GM12878 (cell line): ENCODE results near the gene TRIM74. TPM values are rescaled to one million over a fixed set of nuclear protein-coding genes. Genes with fewer than 3 reads are reported as not detected.
"Not testable (repeated sequence)": the region's sequence is repeated elsewhere in the genome, so short reads cannot be mapped to it uniquely, and the experiment has no call there.

Source experiments
- ATAC-seq: fragments of 200-7000 bp; cut with Tn5 transposase; 3 replicates; pipeline ENCODE4 v1.9.1; 2020; ENCODE audit warnings: mild to moderate bottlenecking, moderate library complexity
- BruUV-seq: library from RNA; stranded (reverse); fragments of 400-500 nt; replicated peaks from 2 replicates; lab custom pipeline; 2021; lab: Mats Ljungman, UMichigan
- CTCF ChIA-PET: fragments of 300-600 bp; sonication (Branson Sonifier 250); formaldehyde crosslinking; extraction: SDS; loops from one replicate; lab custom pipeline; 2021; ENCODE audit warnings: inconsistent platforms; lab: Yijun Ruan, JAX
- POLR2A ChIA-PET: fragments of 350-600 bp; formaldehyde crosslinking; extraction: SDS; loops from one replicate; lab custom pipeline; 2021; ENCODE audit warnings: inconsistent platforms; lab: Charles Lee
- RAD21 ChIA-PET: fragments of 300-600 bp; sonication (Branson Sonifier 250); formaldehyde crosslinking; loops from one replicate; lab custom pipeline; 2023; ENCODE audit warnings: antibody characterized with exemption; ENCODE audit not compliant: unreplicated experiment; lab: Charles Lee
- SMC1A ChIA-PET: fragments of 300-600 bp; sonication (Branson Sonifier 250); formaldehyde crosslinking; loops from one replicate; lab custom pipeline; 2023; ENCODE audit not compliant: unreplicated experiment, uncharacterized antibody; lab: Charles Lee
- DNase-seq: peaks from one replicate; pipeline ENCODE4 v3.0.0-alpha.2; 2011; ENCODE audit warnings: low read depth, low spot score
- FAIRE-seq: peaks from 3 replicates; lab custom pipeline; 2011; peaks lifted over from hg19 to GRCh38; lab: Jason Lieb, UNC
- H2AFZ ChIP-seq: 2 replicates; pipeline ENCODE4 v1.6.0; 2011; ENCODE audit warnings: low read depth, low read length, control low read depth; ENCODE audit not compliant: control insufficient read depth
- H3K27ac ChIP-seq: 2 replicates; pipeline ENCODE4 v1.5.1; 2011; ENCODE audit warnings: control low read depth; ENCODE audit not compliant: control insufficient read depth, insufficient read depth
- H3K27me3 ChIP-seq, 2 experiments: replicated peaks in 1 of 2; 2 replicates each; pipeline versions ENCODE4 v1.6.0 to v1.6.1; 2011; ENCODE audit warnings: low read length in 1 of 2; ENCODE audit not compliant: control insufficient read depth in 2 of 2, insufficient read depth in 2 of 2
- H3K36me3 ChIP-seq, 2 experiments: 2 replicates each; pipeline ENCODE4 v1.5.1; 2011; ENCODE audit warnings: low read length in 1 of 2; ENCODE audit not compliant: control insufficient read depth in 2 of 2, insufficient read depth in 2 of 2
- H3K4me1 ChIP-seq: 2 replicates; pipeline ENCODE4 v1.6.1; 2011; ENCODE audit warnings: mild to moderate bottlenecking, low read length, moderate library complexity, mixed read lengths; ENCODE audit not compliant: control insufficient read depth, insufficient read depth
- H3K4me2 ChIP-seq: 2 replicates; pipeline ENCODE4 v1.6.0; 2011; ENCODE audit warnings: control low read depth; ENCODE audit not compliant: control insufficient read depth, insufficient read depth
- H3K4me3 ChIP-seq: fragments of 200-600 bp; sonication (generic); 2 replicates; pipeline ENCODE4 v1.5.1; 2016
- H3K79me2 ChIP-seq: 2 replicates; pipeline ENCODE4 v1.6.0; 2011; ENCODE audit warnings: low read length; ENCODE audit not compliant: control insufficient read depth, insufficient read depth
- H3K9ac ChIP-seq: 2 replicates; pipeline ENCODE4 v1.8.0; 2011; ENCODE audit warnings: low read length, control low read depth, mixed read lengths; ENCODE audit not compliant: control insufficient read depth, insufficient read depth
- H3K9me3 ChIP-seq: replicated peaks from 3 replicates; pipeline ENCODE4 v1.5.1; 2011; ENCODE audit warnings: mild to moderate bottlenecking, low read length; ENCODE audit not compliant: control insufficient read depth, insufficient read depth
- H4K20me1 ChIP-seq: 2 replicates; pipeline ENCODE4 v1.6.0; 2011; ENCODE audit not compliant: control insufficient read depth, insufficient read depth
- WGBS: methylation state at CpG from one replicate; pipeline ENCODE4 v1.1.6; 2016; ENCODE audit warnings: low lambda C conversion rate; ENCODE audit not compliant: insufficient replicate concordance, insufficient coverage; ENCODE audit errors: missing lambda C conversion rate; 5-methylcytosine and 5-hydroxymethylcytosine counted together
- in situ Hi-C: fragments of 300-500 bp; cut with MboI; formaldehyde crosslinking; loops from 9 replicates; pipeline ENCODE4 v1.14.3; 2018; ENCODE audit warnings: mixed read lengths
- intact Hi-C: fragments of 100-400 bp; cut with micrococcal nuclease; formaldehyde crosslinking; loops from one replicate; pipeline ENCODE4 v1.14.2; 2022; ENCODE audit not compliant: unreplicated experiment
- polyA plus RNA-seq, 11 experiments: library from polyadenylated mRNA; depleted of rRNA in 4 of 11; unstranded in 6 of 11; stranded (reverse) in 5 of 11; fragments of >200 nt; fragmentation: Nextera tagmentation in 4 of 11; fragmentation: Illumina TruSeq in 1 of 11; extraction: Ambion mirVana in 4 of 11; extraction: Trizol in 1 of 11; gene quantifications; 1 replicate in 1 of 11; 2 replicates in 10 of 11; pipeline versions ENCODE4 v1.2.1 to v1.2.3, GENCODE V29; 2011 to 2016; ENCODE audit warnings: inconsistent platforms in 2 of 11, missing spikeins in 2 of 11, low read depth in 1 of 11
- total RNA-seq, 4 experiments: library from RNA; depleted of rRNA in 3 of 4; stranded (reverse); fragments of >200 nt in 3 of 4; fragmentation: Illumina TruSeq in 1 of 4; extraction: Trizol in 1 of 4; gene quantifications; 2 replicates each; pipeline versions ENCODE4 v1.2.1 to v1.2.3, GENCODE V29; 2013 to 2021

Gene TRIM74
- total and polyA plus RNA-seq, 10 of the 15 experiments (the other 5 are each of a cell fraction or from before 2014, with no cell fraction given), result 0.10 to 0.48 (median 0.21) TPM; not detected in 6

- H3K9ac ChIP-seq, in situ Hi-C loops, H3K27me3 ChIP-seq, SMC1A ChIA-PET, FAIRE-seq, H3K4me3 ChIP-seq, H2AFZ ChIP-seq, RAD21 ChIA-PET, H4K20me1 ChIP-seq, H3K4me2 ChIP-seq, DNase-seq, CTCF ChIA-PET, H3K79me2 ChIP-seq, POLR2A ChIA-PET, intact Hi-C loops, H3K36me3 ChIP-seq, H3K9me3 ChIP-seq, H3K27ac ChIP-seq, ATAC-seq, H3K4me1 ChIP-seq: not testable (repeated sequence)
- 98% methylated on average over 4 of the region's 12 CpGs for WGBS
- TSS peak; percentile 43 for BruUV-seq
Observed at GRCh38 chr7:72976434-72976833, 7.2 kb upstream of the TRIM74 start.

- SMC1A ChIA-PET, RAD21 ChIA-PET, POLR2A ChIA-PET, H3K9me3 ChIP-seq, BruUV-seq, H3K9ac ChIP-seq, FAIRE-seq, CTCF ChIA-PET, DNase-seq, H4K20me1 ChIP-seq, ATAC-seq, H3K36me3 ChIP-seq, H3K4me1 ChIP-seq, H3K4me2 ChIP-seq, in situ Hi-C loops, H2AFZ ChIP-seq, H3K27ac ChIP-seq, intact Hi-C loops, H3K27me3 ChIP-seq, H3K4me3 ChIP-seq, H3K79me2 ChIP-seq: not testable (repeated sequence)
- 97% methylated on average over 5 of the region's 55 CpGs for WGBS
Observed at GRCh38 chr7:72975656-72976286, 6.5 kb upstream of the TRIM74 start.

GRCh38 chr7:72974781-72975180, 5.5 kb upstream of the TRIM74 start:
- intact Hi-C loops, FAIRE-seq, BruUV-seq: not testable (repeated sequence)

GRCh38 chr7:72971505-72971904, 2.2 kb upstream of the TRIM74 start:
- H3K27ac ChIP-seq, H3K9ac ChIP-seq, H2AFZ ChIP-seq, in situ Hi-C loops, H4K20me1 ChIP-seq, H3K27me3 ChIP-seq, H3K79me2 ChIP-seq, RAD21 ChIA-PET, POLR2A ChIA-PET, H3K9me3 ChIP-seq, CTCF ChIA-PET, BruUV-seq, ATAC-seq, H3K4me3 ChIP-seq, SMC1A ChIA-PET, DNase-seq, H3K4me1 ChIP-seq, H3K4me2 ChIP-seq, H3K36me3 ChIP-seq, FAIRE-seq, intact Hi-C loops: not testable (repeated sequence)
- WGBS, result no CpG with 5 or more reads among the region's 6 CpGs

More at GRCh38 chr7:72974781-72975180, 5.5 kb upstream of the TRIM74 start:
- POLR2A ChIA-PET, in situ Hi-C loops, RAD21 ChIA-PET, ATAC-seq, DNase-seq, H3K79me2 ChIP-seq, H3K4me1 ChIP-seq, H3K36me3 ChIP-seq, H3K27me3 ChIP-seq, H4K20me1 ChIP-seq, H3K9ac ChIP-seq, H2AFZ ChIP-seq, CTCF ChIA-PET, H3K4me2 ChIP-seq, SMC1A ChIA-PET, H3K27ac ChIP-seq, H3K9me3 ChIP-seq, H3K4me3 ChIP-seq: not testable (repeated sequence)
- 97% methylated on average over 3 of the region's 7 CpGs for WGBS
